IMR-90 (cell line): ENCODE measurements around the gene KLHL3. TPM values are rescaled to one million over a fixed set of nuclear protein-coding genes. Genes with fewer than 3 reads are reported as not detected.

ENCODE experiments used
- ATAC-seq: fragments of 200-7000 bp; cut with Tn5 transposase; 2 replicates; pipeline ENCODE4 v1.9.1; 2020; ENCODE audit warnings: low read depth, mild to moderate bottlenecking, moderate library complexity
- BruUV-seq: library from RNA; stranded (reverse); fragments of 400-500 nt; replicated peaks from 2 replicates; lab custom pipeline; 2021; lab: Mats Ljungman, UMichigan
- CTCF ChIA-PET: fragments of 300-600 bp; formaldehyde crosslinking; extraction: SDS; loops from one replicate; lab custom pipeline; 2021; ENCODE audit warnings: antibody characterized with exemption; lab: Yijun Ruan, JAX
- POLR2A ChIA-PET: fragments of 300-600 bp; sonication (Branson Sonifier 250); formaldehyde crosslinking; loops from one replicate; lab custom pipeline; 2022; ENCODE audit warnings: antibody characterized with exemption; ENCODE audit not compliant: unreplicated experiment; lab: Charles Lee
- DNase-seq: peaks from one replicate; pipeline ENCODE4 v3.0.0; 2013
- H2AFZ ChIP-seq: replicated peaks from 2 replicates; pipeline ENCODE3; 2013; ENCODE audit warnings: low read length, mild to moderate bottlenecking; ENCODE audit not compliant: poor library complexity
- H2AK5ac ChIP-seq: 2 replicates; pipeline ENCODE4 v1.6.1; 2013; ENCODE audit warnings: low read depth, low read length, inconsistent platforms
- H2AK9ac ChIP-seq: replicated peaks from 2 replicates; pipeline ENCODE3; 2013; ENCODE audit warnings: mild to moderate bottlenecking, low read depth, low read length, moderate library complexity; ENCODE audit not compliant: poor library complexity
- H2BK120ac ChIP-seq: 2 replicates; pipeline ENCODE4 v1.6.1; 2013; ENCODE audit warnings: low read depth, low read length, inconsistent platforms
- H2BK15ac ChIP-seq: 3 replicates; pipeline ENCODE4 v1.6.1; 2013; ENCODE audit warnings: low read depth, low read length, inconsistent platforms
- H2BK20ac ChIP-seq: 2 replicates; pipeline ENCODE4 v1.6.1; 2013; ENCODE audit warnings: low read depth, mild to moderate bottlenecking, inconsistent platforms, low read length, moderate library complexity
- H2BK5ac ChIP-seq: 2 replicates; pipeline ENCODE4 v1.6.1; 2013; ENCODE audit warnings: mild to moderate bottlenecking, low read depth, low read length, inconsistent platforms; ENCODE audit not compliant: poor library complexity, severe bottlenecking
- H3K14ac ChIP-seq: replicated peaks from 2 replicates; pipeline ENCODE4 v1.6.1; 2013; ENCODE audit warnings: low read depth, low read length, inconsistent platforms
- H3K18ac ChIP-seq: 2 replicates; pipeline ENCODE4 v1.6.1; 2013; ENCODE audit warnings: low read depth, low read length, control low read depth
- H3K23ac ChIP-seq: 2 replicates; pipeline ENCODE4 v1.6.1; 2013; ENCODE audit warnings: low read depth, low read length, inconsistent platforms
- H3K27ac ChIP-seq: 2 replicates; pipeline ENCODE4 v1.5.1; 2013; ENCODE audit warnings: mild to moderate bottlenecking, control low read depth, low read length; ENCODE audit not compliant: insufficient read depth
- H3K27me3 ChIP-seq: 2 replicates; pipeline ENCODE4 v1.6.1; 2013; ENCODE audit warnings: low read length; ENCODE audit not compliant: control insufficient read depth, insufficient read depth
- H3K36me3 ChIP-seq: 2 replicates; pipeline ENCODE4 v1.6.1; 2013; ENCODE audit warnings: low read length, mixed read lengths; ENCODE audit not compliant: control insufficient read depth, insufficient read depth
- H3K4ac ChIP-seq: 2 replicates; pipeline ENCODE4 v1.6.1; 2013; ENCODE audit warnings: low read depth, low read length, inconsistent platforms
- H3K4me1 ChIP-seq: 2 replicates; pipeline ENCODE4 v1.6.1; 2013; ENCODE audit warnings: low read length, mixed read lengths; ENCODE audit not compliant: control insufficient read depth, insufficient read depth
- H3K4me2 ChIP-seq: 2 replicates; pipeline ENCODE4 v1.6.1; 2013; ENCODE audit warnings: low read depth, mild to moderate bottlenecking, control low read depth, low read length, moderate library complexity
- H3K4me3 ChIP-seq: 2 replicates; pipeline ENCODE4 v1.5.1; 2013; ENCODE audit warnings: low read depth, mild to moderate bottlenecking, control low read depth, low read length, moderate library complexity; ENCODE audit not compliant: insufficient read depth
- H3K56ac ChIP-seq: 2 replicates; pipeline ENCODE4 v1.6.1; 2013; ENCODE audit warnings: low read length, inconsistent platforms; ENCODE audit not compliant: insufficient read depth; ENCODE audit errors: extremely low read depth
- H3K79me1 ChIP-seq, 2 experiments: 2 replicates each; pipeline ENCODE4 v1.6.1; 2013; ENCODE audit warnings: low read length in 2 of 2, inconsistent platforms in 1 of 2, low read depth in 1 of 2
- H3K9ac ChIP-seq: 2 replicates; pipeline ENCODE4 v1.6.1; 2013; ENCODE audit warnings: low read depth, low read length, control low read depth
- H3K9me1 ChIP-seq: 2 replicates; pipeline ENCODE4 v1.6.1; 2013; ENCODE audit warnings: low read length, inconsistent platforms; ENCODE audit not compliant: insufficient read depth
- H3K9me3 ChIP-seq: 2 replicates; pipeline ENCODE4 v1.6.1; 2013; ENCODE audit warnings: low read length; ENCODE audit not compliant: control insufficient read depth, insufficient read depth
- H4K20me1 ChIP-seq: 2 replicates; pipeline ENCODE4 v1.6.1; 2013; ENCODE audit warnings: low read length, inconsistent platforms; ENCODE audit not compliant: insufficient read depth
- H4K5ac ChIP-seq: 2 replicates; pipeline ENCODE4 v1.6.1; 2013; ENCODE audit warnings: mild to moderate bottlenecking, low read depth, low read length, control low read depth
- H4K8ac ChIP-seq, 2 experiments: 2 replicates each; pipeline ENCODE4 v1.6.1; 2013; ENCODE audit warnings: low read depth in 2 of 2, low read length in 2 of 2, control low read depth in 1 of 2, inconsistent platforms in 1 of 2
- H4K91ac ChIP-seq: 2 replicates; pipeline ENCODE4 v1.6.1; 2013; ENCODE audit warnings: low read depth, low read length, inconsistent platforms; ENCODE audit not compliant: insufficient read depth
- BHLHE40 ChIP-seq: fragments of 150-350 bp; IDR thresholded peaks from 2 replicates; pipeline ENCODE4 v1.6.1; 2016; ENCODE audit warnings: mild to moderate bottlenecking, low read depth, low read length
- CEBPB ChIP-seq: IDR thresholded peaks from 2 replicates; pipeline ENCODE4 v1.6.1; 2012; ENCODE audit warnings: low read depth, low read length, improper control_type of control experiment
- CHD1 ChIP-seq: IDR thresholded peaks from 2 replicates; pipeline ENCODE4 v1.6.1; 2012; ENCODE audit warnings: low read depth, low read length, improper control_type of control experiment
- CTCF ChIP-seq: conservative IDR thresholded peaks from 2 replicates; pipeline ENCODE4 v1.5.1; 2012; ENCODE audit warnings: mild to moderate bottlenecking, low read depth, low read length, improper control_type of control experiment
- ELK1 ChIP-seq: fragments of 150-350 bp; IDR thresholded peaks from 2 replicates; pipeline ENCODE4 v1.6.1; 2016; ENCODE audit warnings: low read depth, mild to moderate bottlenecking, low read length, moderate library complexity, borderline replicate concordance
- FOS ChIP-seq: fragments of 150-350 bp; IDR thresholded peaks from 2 replicates; pipeline ENCODE4 v1.6.1; 2016; ENCODE audit warnings: low read depth, low read length
- MAFK ChIP-seq: IDR thresholded peaks from 2 replicates; pipeline ENCODE4 v1.6.1; 2012; ENCODE audit warnings: low read depth, low read length, improper control_type of control experiment
- MAZ ChIP-seq: IDR thresholded peaks from 2 replicates; pipeline ENCODE4 v1.6.1; 2012; ENCODE audit warnings: low read depth, mild to moderate bottlenecking, low read length, improper control_type of control experiment, moderate library complexity, borderline replicate concordance
- MXI1 ChIP-seq: IDR thresholded peaks from 2 replicates; pipeline ENCODE4 v1.6.1; 2012; ENCODE audit warnings: low read depth, mild to moderate bottlenecking, low read length, moderate library complexity, borderline replicate concordance
- NFE2L2 ChIP-seq: fragments of 150-350 bp; IDR thresholded peaks from 2 replicates; pipeline ENCODE4 v1.6.1; 2016; ENCODE audit warnings: low read depth, mild to moderate bottlenecking, low read length
- POLR2A ChIP-seq: IDR thresholded peaks from 2 replicates; pipeline ENCODE4 v1.6.1; 2012; ENCODE audit warnings: mild to moderate bottlenecking, low read depth, low read length
- RAD21 ChIP-seq: IDR thresholded peaks from 2 replicates; pipeline ENCODE4 v1.6.1; 2012; ENCODE audit warnings: low read length, improper control_type of control experiment
- RCOR1 ChIP-seq: IDR thresholded peaks from 2 replicates; pipeline ENCODE4 v1.6.1; 2012; ENCODE audit warnings: mild to moderate bottlenecking, low read length, improper control_type of control experiment; ENCODE audit not compliant: insufficient replicate concordance
- RFX5 ChIP-seq: IDR thresholded peaks from 2 replicates; pipeline ENCODE4 v1.8.0; 2012; ENCODE audit warnings: low read depth, mild to moderate bottlenecking, low read length, moderate library complexity
- SMC3 ChIP-seq: fragments of 150-350 bp; IDR thresholded peaks from 2 replicates; pipeline ENCODE4 v1.6.1; 2016; ENCODE audit warnings: low read depth, mild to moderate bottlenecking, antibody characterized with exemption, low read length, moderate library complexity
- USF2 ChIP-seq: fragments of 150-350 bp; IDR thresholded peaks from 2 replicates; pipeline ENCODE4 v1.6.1; 2017; ENCODE audit warnings: mild to moderate bottlenecking, antibody characterized with exemption, low read length, low read depth
- WGBS, 2 experiments: methylation state at CpG; one replicate each; pipeline versions ENCODE4 v1.1.5 to v1.1.7; 2013; ENCODE audit warnings: missing lambda C conversion rate in 2 of 2; ENCODE audit not compliant: insufficient read length in 1 of 2; ENCODE audit errors: extremely low coverage in 2 of 2; 5-methylcytosine and 5-hydroxymethylcytosine counted together
- dilution Hi-C: fragments of 300-500 bp; cut with HindIII; formaldehyde crosslinking; loops from one replicate; pipeline ENCODE4 v1.14.3; 2018; ENCODE audit warnings: low sequenced_read_pairs; ENCODE audit not compliant: unreplicated experiment
- in situ Hi-C: fragments of 300-500 bp; cut with MboI; formaldehyde crosslinking; loops from 3 replicates; pipeline ENCODE4 v1.14.3; 2019; ENCODE audit warnings: low sequenced_read_pairs, inconsistent platforms, mixed read lengths
- intact Hi-C: fragments of 100-400 bp; cut with micrococcal nuclease; formaldehyde crosslinking; loops from 2 replicates; pipeline ENCODE4 v1.10.0; 2022
- polyA plus RNA-seq, 3 experiments: library from polyadenylated mRNA; depleted of rRNA; stranded (reverse); fragments of >200 nt; gene quantifications; 2 replicates each; pipeline ENCODE4 v1.2.3, GENCODE V29; 2012; ENCODE audit warnings: low replicate concordance in 1 of 3
- total RNA-seq: library from RNA; depleted of rRNA; stranded (reverse); fragments of >200 nt; gene quantifications from 2 replicates; pipeline ENCODE4 v1.2.3, GENCODE V29; 2012

The KLHL3 gene
- total and polyA plus RNA-seq, 2 of the 4 experiments (the other 2 are of a cell fraction), result 2.3 to 4.1 TPM

DNA sequence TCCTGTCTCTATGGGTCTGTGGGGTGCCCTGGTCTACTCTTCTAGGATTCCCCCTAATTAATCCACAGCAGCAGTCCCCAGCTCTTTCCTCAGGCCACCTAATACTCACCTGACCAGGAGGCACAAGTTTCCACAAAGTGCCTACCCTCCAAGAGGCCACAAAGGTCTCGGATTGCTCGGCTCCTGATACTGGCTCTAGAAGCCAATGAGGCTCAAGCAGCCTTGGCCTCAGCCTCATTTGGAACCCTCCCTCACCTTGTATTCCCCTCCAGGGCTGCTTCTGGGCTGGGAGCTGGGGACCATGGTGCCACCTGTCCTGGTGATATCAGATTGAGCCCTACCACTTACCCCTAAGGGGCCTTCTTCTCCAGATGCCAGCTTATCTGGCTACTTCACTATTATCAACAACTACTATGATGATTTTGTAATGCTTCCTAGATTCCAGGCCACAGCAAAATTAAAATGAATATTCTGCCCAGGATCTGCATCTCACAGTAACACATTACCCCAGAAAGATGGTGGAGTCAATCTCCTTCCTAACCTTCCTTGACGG lies 133.1 kb downstream of the KLHL3 start:
- TF ChIP-seq CHD1, result no peak
- TF ChIP-seq RCOR1, result no peak
- no peak for TF ChIP-seq POLR2A
- no peak for TF ChIP-seq ELK1
- TF ChIP-seq MXI1, result no peak
- TF ChIP-seq CTCF, result no peak
- TF ChIP-seq SMC3, result no peak
- no peak for TF ChIP-seq BHLHE40
- no peak for TF ChIP-seq FOS
- TF ChIP-seq MAFK, result no peak
- TF ChIP-seq RFX5, result no peak
- TF ChIP-seq NFE2L2, result no peak
- TF ChIP-seq CEBPB, result no peak
- no peak for TF ChIP-seq USF2
- no peak for TF ChIP-seq MAZ
- TF ChIP-seq RAD21, result no peak
- Histone ChIP-seq H4K20me1 (no peaks in the 10 kb centered on the region), H3K79me1 (no peaks in the 10 kb centered on the region), H3K14ac (no peak overlapping the region), H2AFZ (no peak overlapping the region), H2BK15ac (no peak overlapping the region), H2AK9ac (no peak overlapping the region), H3K36me3 (no peaks in the 10 kb centered on the region), H3K56ac (no peak overlapping the region), H2AK5ac (no peak overlapping the region), H3K23ac (no peak overlapping the region), H4K91ac (no peak overlapping the region), H3K27me3 (peaks cover 9% of the 10 kb centered on the region), H2BK5ac (no peak overlapping the region), H3K27ac (no peak overlapping the region), H3K4me2 (no peak overlapping the region), H3K4me3 (no peak overlapping the region), H3K4me1 (no peaks in the 10 kb centered on the region), H3K9me1 (no peaks in the 10 kb centered on the region), H3K9me3 (no peaks in the 10 kb centered on the region), H2BK20ac (no peak overlapping the region), H3K9ac (no peak overlapping the region), H3K4ac (no peak overlapping the region), H4K8ac (no peak overlapping the region), H3K18ac (no peak overlapping the region), H2BK120ac (no peak overlapping the region), H4K5ac (no peak overlapping the region)
- ATAC-seq (no peak), DNase-seq (no peak)
- CTCF ChIA-PET, result interaction anchor here (0.6 kb wide), 1 partner anchor 167 kb away, joined by 4 read pairs; no protein-coding TSS in a partner anchor
- POLR2A ChIA-PET, result no interaction called here
- dilution Hi-C loops, result no loop called here
- no TSS peak for BruUV-seq
- no CpG with 5 or more reads among the region's 3 CpGs for WGBS, 2 experiments
- in situ Hi-C loops, result no loop called here
- intact Hi-C loops, result no loop called here
